ENCODE data around the gene DENND4B. TPM values are rescaled to one million over a fixed set of nuclear protein-coding genes. Genes with fewer than 3 reads are reported as not detected.
"Not testable (repeated sequence)": the region's sequence is repeated elsewhere in the genome, so short reads cannot be mapped to it uniquely, and the experiment has no call there.

DENND4B gene
- polyA plus RNA-seq (ENCODE audit: insufficient read length): 28.6 TPM

GRCh38 chr1:153946622-153947241 is at the start of gene DENND4B:
DENND4B (minus strand) TSS chr1:153946718; CDS start chr1:153944374, 2,344 bp downstream.
- DNase-seq (ENCODE audit: low read depth): no peak

- DNase-seq (ENCODE audit: low read depth): no peak
Measured at GRCh38 chr1:153995640-153996039, 49.1 kb upstream of the DENND4B start.

- DNase-seq (ENCODE audit: low read depth): no peak
Measured at GRCh38 chr1:153995202-153995601, 48.7 kb upstream of the DENND4B start.

GRCh38 chr1:153991806-153992205 is 45.3 kb upstream of the DENND4B start:
- DNase-seq (ENCODE audit: low read depth): no peak

GRCh38 chr1:153991151-153991630 is 44.7 kb upstream of the DENND4B start:
- no peak for DNase-seq (ENCODE audit: low read depth)

- DNase-seq (ENCODE audit: low read depth): peak; percentile 99
Measured at GRCh38 chr1:153990468-153991150, 44.1 kb upstream of the DENND4B start, which contains the start of gene RPS27. RPS27 (plus strand) TSS chr1:153990762; CDS start chr1:153990797, 35 bp downstream.

DNA sequence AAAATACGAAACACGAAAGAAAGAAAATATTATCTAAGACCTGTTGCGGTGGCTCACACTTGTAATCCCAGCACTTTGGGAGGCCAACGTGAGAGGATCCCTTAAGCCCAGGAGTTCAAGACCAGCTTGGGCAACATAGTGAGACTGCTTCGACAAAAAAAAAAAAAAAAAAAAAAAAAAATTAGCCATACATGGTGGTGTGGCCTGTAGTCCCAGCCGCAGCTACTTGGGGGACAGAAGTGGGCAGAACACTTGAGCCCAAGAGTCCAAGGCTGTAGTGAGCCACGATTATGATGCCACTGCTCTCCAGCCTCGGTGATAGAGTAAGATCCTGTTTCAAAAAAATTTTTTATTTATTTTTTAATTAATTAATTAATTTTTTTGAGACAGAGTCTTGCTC is 41.1 kb upstream of the DENND4B start:
- no peak for DNase-seq (ENCODE audit: low read depth)

- no peak for DNase-seq (ENCODE audit: low read depth)
Measured at GRCh38 chr1:153985941-153986761, 39.6 kb upstream of the DENND4B start, which contains the start of gene RAB13. RAB13 (minus strand) TSS chr1:153986339; CDS start chr1:153986236, 103 bp downstream.

GRCh38 chr1:153985341-153985912 is 38.9 kb upstream of the DENND4B start:
- no peak for DNase-seq (ENCODE audit: low read depth)

DNA sequence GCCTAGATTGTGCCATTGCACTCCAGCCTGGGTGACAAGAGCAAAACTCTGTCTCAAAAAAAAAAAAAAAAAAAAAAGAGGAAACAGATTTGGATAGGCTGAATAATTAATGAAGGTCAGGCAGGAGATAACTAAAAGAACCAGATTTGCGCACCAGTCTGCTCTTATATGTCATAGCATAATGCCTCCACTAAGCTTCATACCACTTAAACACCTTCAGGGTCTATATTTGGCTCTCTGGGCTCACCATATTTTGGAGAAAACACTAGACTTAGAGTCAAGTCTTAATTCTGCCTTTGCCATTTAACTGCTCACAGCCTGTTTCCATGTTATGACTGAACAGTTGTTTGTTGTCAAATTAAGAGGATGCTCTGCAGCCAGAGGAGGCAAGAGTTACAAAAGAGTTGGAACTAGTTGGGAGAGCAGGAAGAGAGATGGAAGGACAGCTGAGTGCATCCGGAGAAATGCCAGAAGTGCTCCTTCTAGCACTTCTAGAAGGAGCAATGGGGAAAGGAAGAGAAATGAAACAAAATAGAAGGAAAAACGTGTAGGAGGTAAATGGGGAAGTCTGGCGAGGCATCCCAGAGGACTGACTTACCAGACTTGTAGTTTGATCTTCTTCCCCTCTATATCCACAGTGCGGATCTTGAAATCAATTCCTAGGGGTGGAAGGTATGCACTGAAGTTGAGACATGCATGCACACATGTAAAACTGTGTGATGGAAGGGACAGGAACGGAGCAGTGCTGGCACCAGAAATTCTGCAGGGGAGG is 37.8 kb upstream of the DENND4B start:
- DNase-seq (ENCODE audit: low read depth): no peak

GRCh38 chr1:153981735-153982134 is 35.2 kb upstream of the DENND4B start:
- not testable (repeated sequence) for DNase-seq (ENCODE audit: low read depth)

DNA sequence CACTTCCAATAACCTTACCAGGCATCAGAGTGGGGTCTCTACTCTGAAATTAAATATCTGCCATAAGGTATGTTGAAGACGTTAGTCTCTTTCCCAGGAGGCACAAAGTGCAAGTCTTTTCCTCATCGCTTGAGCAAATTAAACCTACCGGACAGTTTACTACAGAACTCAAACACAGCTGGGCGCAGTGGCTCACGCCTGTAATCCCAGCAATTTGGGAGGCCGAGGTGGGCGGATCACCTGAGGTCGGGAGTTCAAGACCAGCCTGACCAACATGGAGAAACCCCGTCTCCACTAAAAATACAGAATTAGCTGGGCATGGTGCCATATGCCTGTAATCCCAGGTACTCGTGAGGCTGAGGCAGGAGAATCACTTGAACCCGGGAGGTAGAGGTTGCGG is 32.6 kb upstream of the DENND4B start:
- not testable (repeated sequence) for DNase-seq (ENCODE audit: low read depth)

GRCh38 chr1:153978274-153978909 is 31.9 kb upstream of the DENND4B start:
- no peak for DNase-seq (ENCODE audit: low read depth)

GRCh38 chr1:153977250-153978240 is 31.0 kb upstream of the DENND4B start, which contains the start of gene JTB:
JTB (minus strand) TSS chr1:153977674; CDS start chr1:153977252, 422 bp downstream.
- DNase-seq (ENCODE audit: low read depth): no peak

DNA sequence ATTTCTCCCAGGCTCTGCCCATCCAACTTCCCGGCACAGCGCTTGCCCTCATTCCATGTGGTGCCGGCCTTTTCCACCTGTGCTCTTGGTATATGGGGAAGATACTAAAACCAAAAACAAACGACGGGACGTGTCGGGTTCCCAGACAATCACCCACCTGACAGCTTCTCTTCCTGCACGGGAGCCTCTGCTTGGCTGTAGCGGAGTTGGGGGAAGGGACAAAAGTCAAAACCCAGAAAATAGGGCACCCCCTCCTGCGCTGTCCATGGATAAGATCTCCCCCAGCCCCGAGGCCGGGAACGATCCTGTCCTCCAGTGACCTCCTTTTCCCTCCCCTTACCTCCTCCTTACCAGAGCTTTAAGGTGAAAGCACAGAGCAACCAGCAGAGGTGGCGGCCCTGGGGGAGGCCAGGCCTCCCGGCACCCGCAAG is 30.3 kb upstream of the DENND4B start:
- no peak for DNase-seq (ENCODE audit: low read depth)

DNA sequence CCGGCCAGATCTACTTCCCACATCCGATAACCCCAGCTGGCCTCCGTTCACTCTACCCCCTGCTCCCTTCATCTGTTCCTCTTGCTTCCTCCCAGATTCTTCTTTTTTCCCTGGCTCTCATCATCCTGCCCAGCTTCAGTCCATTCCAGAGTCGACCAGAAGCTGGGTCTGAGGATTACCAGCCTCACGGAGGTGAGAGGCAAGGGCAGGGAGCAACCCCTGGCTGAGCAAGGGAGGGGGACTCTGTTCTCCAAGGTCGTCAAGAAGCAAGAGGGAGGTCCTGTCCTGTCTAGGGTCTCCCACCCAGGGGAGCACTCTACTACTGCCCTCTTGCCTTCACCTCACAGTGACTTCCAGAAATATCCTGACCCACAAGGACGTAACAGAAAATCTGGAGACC is 27.0 kb upstream of the DENND4B start:
- DNase-seq (ENCODE audit: low read depth): no peak

DNA sequence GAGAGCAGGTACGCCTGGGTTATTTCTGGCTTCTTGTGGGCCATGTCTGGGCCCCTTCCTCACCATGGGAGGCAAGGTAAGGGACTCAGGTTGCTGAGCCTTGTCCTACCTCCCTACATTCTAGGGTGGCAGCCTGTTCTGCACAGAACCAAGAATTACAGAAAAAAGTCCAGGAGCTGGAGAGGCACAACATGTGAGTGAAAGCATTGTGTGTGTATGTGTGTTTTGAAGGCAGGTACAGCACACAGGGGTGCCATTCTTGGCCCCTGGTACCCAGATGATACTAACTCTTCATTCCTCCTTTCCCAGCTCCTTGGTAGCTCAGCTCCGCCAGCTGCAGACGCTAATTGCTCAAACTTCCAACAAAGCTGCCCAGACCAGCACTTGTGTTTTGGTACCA is 26.6 kb upstream of the DENND4B start:
- DNase-seq (ENCODE audit: low read depth): no peak

DNA sequence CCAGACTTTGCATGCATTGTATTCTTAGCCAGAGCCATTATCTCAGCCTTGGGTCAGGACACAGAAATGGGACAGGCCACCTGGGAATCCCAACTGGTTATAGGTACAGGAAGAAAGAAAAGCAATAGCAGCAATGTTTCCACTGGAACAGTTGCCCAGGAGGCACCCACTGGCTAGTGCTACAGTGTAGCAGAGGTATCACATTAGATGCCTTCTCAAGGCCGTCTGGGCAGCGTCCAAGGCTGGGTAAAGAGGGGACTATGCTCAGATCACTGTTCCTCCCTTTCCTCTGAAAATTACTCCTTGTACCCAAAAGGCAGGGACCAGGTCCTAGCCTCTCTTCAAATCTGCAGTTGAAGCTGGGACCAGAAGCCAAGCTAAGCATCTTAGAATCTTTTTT is 23.8 kb upstream of the DENND4B start:
- no peak for DNase-seq (ENCODE audit: low read depth)

DNA sequence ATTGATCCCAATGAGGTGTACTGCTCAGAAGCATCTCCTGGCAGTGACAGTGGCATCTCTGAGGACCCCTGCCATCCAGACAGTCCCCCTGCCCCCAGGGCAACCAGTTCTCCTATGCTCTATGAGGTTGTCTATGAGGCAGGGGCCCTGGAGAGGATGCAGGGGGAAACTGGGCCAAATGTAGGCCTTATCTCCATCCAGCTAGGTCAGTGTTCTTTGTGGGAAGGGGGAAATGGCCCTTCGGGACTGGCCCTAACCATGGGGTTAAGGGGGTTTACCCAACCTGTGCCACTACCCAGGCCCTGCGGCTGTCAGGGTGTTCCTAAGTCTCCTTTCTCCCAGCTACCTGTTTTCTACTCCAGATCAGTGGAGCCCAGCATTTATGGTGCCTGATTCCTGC is 22.5 kb upstream of the DENND4B start:
- no peak for DNase-seq (ENCODE audit: low read depth)

Data from forelimb muscle (tissue), 1 donor.